ENCODE results near the gene USP3. TPM values are rescaled to one million over a fixed set of nuclear protein-coding genes. Genes with fewer than 3 reads are reported as not detected.

USP3 gene
- total and polyA plus RNA-seq, 11 donors, result 7.1 to 30.8 (median 18.4) TPM

DNA sequence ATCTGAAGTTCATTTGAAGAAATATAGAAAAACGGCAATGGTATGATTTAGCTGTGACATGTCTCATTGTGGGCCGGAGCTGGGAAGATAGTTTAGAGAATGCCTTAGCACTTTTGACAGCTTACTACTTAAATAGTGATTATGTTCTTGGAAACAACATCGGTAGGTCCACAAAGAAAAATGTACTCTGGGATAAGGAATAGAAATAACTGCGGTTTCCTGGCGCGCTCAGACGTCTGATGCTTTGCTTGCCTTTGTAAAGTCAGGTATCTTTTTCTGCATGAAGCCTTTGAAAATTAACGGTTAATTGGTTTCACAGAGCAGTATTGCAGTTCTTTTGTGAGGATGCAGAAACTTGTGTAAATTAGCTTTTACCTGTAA is 1.4 kb downstream of the USP3 start:
- Histone ChIP-seq H3K27ac (peak overlapping the region; percentile 85 to 99 (median 98)), H3K4me3 (peak overlapping the region; percentile 53 to 95 (median 80)), H3K4me1 (peaks cover 3 to 82% (median 75%) of the 10 kb centered on the region in 12 donors), H3K36me3 (no peaks in the 10 kb centered on the region), H3K27me3 (no peaks in the 10 kb centered on the region), H3K9me3 (no peaks in the 10 kb centered on the region)
- intact Hi-C loops (cut with DNase I), result loop anchor here in 6 of 10 donors (2.0 to 10.0 kb wide), 4 partner anchors 39 to 49 kb away; no protein-coding TSS in a partner anchor
- 13 to 21% (median 19%) methylated on average over 8 of the region's 8 CpGs for WGBS, 4 donors
- ATAC-seq (no peak), DNase-seq (no peak)
- TF ChIP-seq POLR2A (IDR thresholded peaks at IDR 0.05), result no peak
- TF ChIP-seq, protein P1, sequence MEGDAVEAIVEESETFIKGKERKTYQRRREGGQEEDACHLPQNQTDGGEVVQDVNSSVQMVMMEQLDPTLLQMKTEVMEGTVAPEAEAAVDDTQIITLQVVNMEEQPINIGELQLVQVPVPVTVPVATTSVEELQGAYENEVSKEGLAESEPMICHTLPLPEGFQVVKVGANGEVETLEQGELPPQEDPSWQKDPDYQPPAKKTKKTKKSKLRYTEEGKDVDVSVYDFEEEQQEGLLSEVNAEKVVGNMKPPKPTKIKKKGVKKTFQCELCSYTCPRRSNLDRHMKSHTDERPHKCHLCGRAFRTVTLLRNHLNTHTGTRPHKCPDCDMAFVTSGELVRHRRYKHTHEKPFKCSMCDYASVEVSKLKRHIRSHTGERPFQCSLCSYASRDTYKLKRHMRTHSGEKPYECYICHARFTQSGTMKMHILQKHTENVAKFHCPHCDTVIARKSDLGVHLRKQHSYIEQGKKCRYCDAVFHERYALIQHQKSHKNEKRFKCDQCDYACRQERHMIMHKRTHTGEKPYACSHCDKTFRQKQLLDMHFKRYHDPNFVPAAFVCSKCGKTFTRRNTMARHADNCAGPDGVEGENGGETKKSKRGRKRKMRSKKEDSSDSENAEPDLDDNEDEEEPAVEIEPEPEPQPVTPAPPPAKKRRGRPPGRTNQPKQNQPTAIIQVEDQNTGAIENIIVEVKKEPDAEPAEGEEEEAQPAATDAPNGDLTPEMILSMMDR (IDR thresholded peaks at IDR 0.05), result no peak

DNA sequence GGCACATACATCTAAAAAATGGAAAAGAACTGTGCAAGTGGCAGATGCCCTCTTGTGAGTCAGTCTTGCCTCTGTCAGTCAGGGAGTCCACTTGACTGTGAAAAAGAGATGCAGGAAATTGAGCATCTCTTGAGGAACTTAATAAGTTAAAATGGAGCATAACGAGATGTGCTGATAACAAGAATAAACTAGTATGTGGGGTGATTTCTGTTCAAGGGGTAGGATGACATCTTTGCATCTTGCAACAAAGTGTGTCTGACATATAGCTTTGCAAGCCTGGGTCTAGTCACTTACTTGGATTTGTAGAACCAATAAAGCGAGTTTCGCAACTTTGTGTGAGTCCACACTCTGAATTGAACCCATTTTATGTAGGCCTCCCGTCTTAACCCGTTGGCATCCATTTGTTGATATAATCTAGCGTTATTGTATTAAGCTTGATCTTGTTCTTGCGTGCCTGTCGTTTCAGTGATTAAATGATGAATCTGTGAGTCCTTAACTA is 2.2 kb downstream of the USP3 start:
- no peaks in the 10 kb centered on the region for H3K36me3 ChIP-seq
- ATAC-seq (no peak), DNase-seq (no peak)
- peak overlapping the region in 2 of 12 donors; percentile 98 for H3K27ac ChIP-seq
- H3K27me3 ChIP-seq, result no peaks in the 10 kb centered on the region
- H3K4me3 ChIP-seq, result peak overlapping the region in 7 of 12 donors; percentile 54 to 95 (median 85)
- H3K4me1 ChIP-seq, result peaks cover 3 to 82% (median 69%) of the 10 kb centered on the region in 12 donors
- intact Hi-C loops (cut with DNase I), result loop anchor here in 6 of 10 donors (2.0 to 10.0 kb wide), 4 partner anchors 38 to 48 kb away; no protein-coding TSS in a partner anchor
- no peak for TF ChIP-seq POLR2A (IDR thresholded peaks at IDR 0.05)
- TF ChIP-seq, protein P1 (IDR thresholded peaks at IDR 0.05), result no peak
- no peaks in the 10 kb centered on the region for H3K9me3 ChIP-seq
- 81 to 86% (median 83%) methylated on average over 8 of the region's 8 CpGs for WGBS, 4 donors

DNA sequence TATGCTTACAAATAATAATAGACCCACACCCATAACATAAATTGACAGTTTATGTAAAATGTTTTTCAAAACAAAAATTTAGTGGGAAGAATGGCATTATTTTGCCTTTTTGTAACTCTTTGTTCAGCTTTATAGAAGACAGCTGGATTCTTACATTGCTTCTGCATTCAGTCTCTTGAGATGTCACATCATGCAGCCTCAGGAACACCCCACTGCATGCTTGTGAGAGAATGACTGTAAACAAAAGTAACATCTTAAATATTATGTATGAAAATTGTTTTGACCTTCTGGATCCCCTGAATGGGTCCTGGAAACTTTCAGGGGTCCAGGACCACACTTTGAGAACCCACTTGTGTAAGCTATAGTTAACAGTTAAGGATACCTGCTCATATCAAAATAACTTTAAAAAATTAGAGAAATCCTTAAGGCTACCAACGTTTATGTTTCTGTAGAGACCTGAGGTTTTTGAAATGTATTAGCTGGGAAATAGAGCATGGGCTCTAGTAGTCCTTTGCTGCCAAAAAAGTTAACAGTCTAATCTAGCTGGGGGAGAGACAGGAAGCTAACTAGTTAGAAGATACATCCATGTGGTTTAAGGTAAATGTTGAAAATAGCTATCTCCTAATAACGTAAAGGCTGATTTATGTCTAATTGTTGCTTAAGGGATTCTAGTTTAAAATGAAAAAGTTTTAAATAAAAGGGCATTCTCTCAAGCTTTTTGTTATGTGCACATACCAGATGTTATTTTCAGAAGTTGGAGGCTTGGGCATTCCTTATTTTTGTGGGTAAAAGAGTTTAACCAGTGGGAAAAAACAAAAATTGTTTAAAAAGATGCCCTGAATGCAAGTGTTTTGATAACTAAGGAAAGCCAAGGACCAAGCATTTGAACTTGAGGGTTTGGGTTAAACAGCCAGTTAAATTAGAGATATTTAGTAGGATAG is 3.8 kb downstream of the USP3 start:
- H3K36me3 ChIP-seq, result no peaks in the 10 kb centered on the region
- no peak overlapping the region for H3K27ac ChIP-seq
- 32 to 36% (median 35%) methylated on average over 2 of the region's 2 CpGs for WGBS, 4 donors
- DNase-seq, result no peak
- H3K4me1 ChIP-seq, result peaks cover 3 to 80% (median 53%) of the 10 kb centered on the region in 12 donors
- intact Hi-C loops (cut with DNase I), result loop anchor here in 6 of 10 donors (2.0 to 10.0 kb wide), 4 partner anchors 37 to 47 kb away; no protein-coding TSS in a partner anchor
- H3K27me3 ChIP-seq, result no peaks in the 10 kb centered on the region
- TF ChIP-seq, protein P1 (IDR thresholded peaks at IDR 0.05), result no peak
- no peak for TF ChIP-seq POLR2A (IDR thresholded peaks at IDR 0.05)
- H3K4me3 ChIP-seq, result no peak overlapping the region
- H3K9me3 ChIP-seq, result no peaks in the 10 kb centered on the region
- no peak for ATAC-seq

All from heart left ventricle (tissue), 16 donors.